Mesenchymal stem cell (in vitro differentiated cells and primary cell): ENCODE measurements around the gene RAPGEF4.
A peak's percentile ranks its signal among the peaks of the same experiment; 100 is the strongest.

Experiments used
- DNase-seq: peaks from one replicate; pipeline ENCODE4 v3.0.0-alpha.2; 2013
- H2AFZ ChIP-seq: one replicate; pipeline ENCODE4 v1.6.1; 2013; ENCODE audit warnings: low read depth, mild to moderate bottlenecking, control low read depth, inconsistent platforms, low read length, moderate library complexity
- H2AK5ac ChIP-seq: 2 replicates; pipeline ENCODE4 v1.6.1; 2013; ENCODE audit warnings: low read length, moderate library complexity, mild to moderate bottlenecking, inconsistent platforms; ENCODE audit not compliant: severe bottlenecking
- H2BK120ac ChIP-seq: one replicate; pipeline ENCODE4 v1.6.1; 2013; ENCODE audit warnings: low read depth, mild to moderate bottlenecking, inconsistent platforms, low read length, moderate library complexity
- H2BK12ac ChIP-seq, 2 experiments: one replicate each; pipeline ENCODE4 v1.6.1; 2013; ENCODE audit warnings: inconsistent platforms in 2 of 2, low read length in 2 of 2, mild to moderate bottlenecking in 2 of 2, moderate library complexity in 2 of 2, control low read depth in 1 of 2
- H2BK15ac ChIP-seq: one replicate; pipeline ENCODE4 v1.6.1; 2013; ENCODE audit warnings: mild to moderate bottlenecking, low read depth, inconsistent platforms; ENCODE audit not compliant: poor library complexity, severe bottlenecking
- H2BK5ac ChIP-seq: 2 replicates; pipeline ENCODE4 v1.6.1; 2013; ENCODE audit warnings: low read depth, mild to moderate bottlenecking, low read length, control low read depth, inconsistent platforms; ENCODE audit not compliant: poor library complexity, severe bottlenecking
- H3K14ac ChIP-seq, 2 experiments: one replicate each; pipeline ENCODE4 v1.6.1; 2013; ENCODE audit warnings: inconsistent platforms in 2 of 2, low read length in 2 of 2, control low read depth in 1 of 2, mild to moderate bottlenecking in 1 of 2, moderate library complexity in 1 of 2
- H3K18ac ChIP-seq, 2 experiments: one replicate each; pipeline ENCODE4 v1.6.1; 2013; ENCODE audit warnings: inconsistent platforms in 2 of 2, low read length in 2 of 2, control low read depth in 1 of 2, low read depth in 1 of 2, mild to moderate bottlenecking in 1 of 2
- H3K23ac ChIP-seq, 2 experiments: one replicate each; pipeline ENCODE4 v1.6.1; 2013; ENCODE audit warnings: inconsistent platforms in 2 of 2, low read length in 2 of 2, mild to moderate bottlenecking in 2 of 2, moderate library complexity in 2 of 2, control low read depth in 1 of 2
- H3K27ac ChIP-seq: 2 replicates; pipeline ENCODE4 v1.5.1; 2013; ENCODE audit warnings: mild to moderate bottlenecking, moderate library complexity, low read length, control low read depth, inconsistent platforms; ENCODE audit not compliant: poor library complexity, severe bottlenecking
- H3K27me3 ChIP-seq, 2 experiments: 2 replicates each; pipeline versions ENCODE4 v1.6.1 to v1.7.0; 2013; ENCODE audit warnings: low read length in 2 of 2, mild to moderate bottlenecking in 2 of 2, moderate library complexity in 2 of 2, control low read depth in 1 of 2, inconsistent platforms in 1 of 2; ENCODE audit not compliant: control insufficient read depth in 1 of 2, insufficient read depth in 1 of 2
- H3K36me3 ChIP-seq, 2 experiments: 2 replicates each; pipeline versions ENCODE4 v1.6.1 to v1.7.0; 2013; ENCODE audit warnings: low read length in 2 of 2, control low read depth in 1 of 2, inconsistent platforms in 1 of 2, low read depth in 1 of 2, mild to moderate bottlenecking in 1 of 2; ENCODE audit not compliant: insufficient read depth in 2 of 2, control insufficient read depth in 1 of 2
- H3K4ac ChIP-seq, 2 experiments: one replicate each; pipeline ENCODE4 v1.6.1; 2013; ENCODE audit warnings: inconsistent platforms in 2 of 2, low read length in 2 of 2, mild to moderate bottlenecking in 2 of 2, moderate library complexity in 2 of 2, control low read depth in 1 of 2, low read depth in 1 of 2
- H3K4me1 ChIP-seq: 2 replicates; pipeline ENCODE4 v1.6.1; 2013; ENCODE audit warnings: low read depth, low read length, control low read depth; ENCODE audit not compliant: control insufficient read depth, insufficient read depth
- H3K4me2 ChIP-seq: 2 replicates; pipeline ENCODE4 v1.6.1; 2013; ENCODE audit warnings: low read length, mild to moderate bottlenecking, inconsistent platforms; ENCODE audit not compliant: poor library complexity, severe bottlenecking
- H3K4me3 ChIP-seq, 2 experiments: 2 replicates each; pipeline versions ENCODE4 v1.5.1 to v1.7.0; 2013; ENCODE audit warnings: low read length in 2 of 2, mild to moderate bottlenecking in 2 of 2, control low read depth in 1 of 2, low read depth in 1 of 2; ENCODE audit not compliant: insufficient read depth in 1 of 2
- H3K79me1 ChIP-seq: replicated peaks from 2 replicates; pipeline ENCODE4 v1.6.1; 2013; ENCODE audit warnings: mild to moderate bottlenecking, control low read depth, low read length, inconsistent platforms; ENCODE audit not compliant: poor library complexity, severe bottlenecking
- H3K9ac ChIP-seq: 2 replicates; pipeline ENCODE4 v1.7.0; 2013; ENCODE audit warnings: mild to moderate bottlenecking, low read length, moderate library complexity
- H3K9me3 ChIP-seq: 2 replicates; pipeline ENCODE4 v1.7.0; 2013; ENCODE audit warnings: mild to moderate bottlenecking, low read length; ENCODE audit not compliant: control insufficient read depth
- H4K8ac ChIP-seq: one replicate; pipeline ENCODE4 v1.6.1; 2013; ENCODE audit warnings: inconsistent platforms, mild to moderate bottlenecking, low read length, moderate library complexity
- H4K91ac ChIP-seq: one replicate; pipeline ENCODE4 v1.6.1; 2013; ENCODE audit warnings: mild to moderate bottlenecking, low read length, inconsistent platforms
- WGBS: methylation state at CpG from one replicate; pipeline ENCODE4 v1.1.7; 2013; ENCODE audit warnings: mixed read lengths; 5-methylcytosine and 5-hydroxymethylcytosine counted together

RAPGEF4 gene

DNA sequence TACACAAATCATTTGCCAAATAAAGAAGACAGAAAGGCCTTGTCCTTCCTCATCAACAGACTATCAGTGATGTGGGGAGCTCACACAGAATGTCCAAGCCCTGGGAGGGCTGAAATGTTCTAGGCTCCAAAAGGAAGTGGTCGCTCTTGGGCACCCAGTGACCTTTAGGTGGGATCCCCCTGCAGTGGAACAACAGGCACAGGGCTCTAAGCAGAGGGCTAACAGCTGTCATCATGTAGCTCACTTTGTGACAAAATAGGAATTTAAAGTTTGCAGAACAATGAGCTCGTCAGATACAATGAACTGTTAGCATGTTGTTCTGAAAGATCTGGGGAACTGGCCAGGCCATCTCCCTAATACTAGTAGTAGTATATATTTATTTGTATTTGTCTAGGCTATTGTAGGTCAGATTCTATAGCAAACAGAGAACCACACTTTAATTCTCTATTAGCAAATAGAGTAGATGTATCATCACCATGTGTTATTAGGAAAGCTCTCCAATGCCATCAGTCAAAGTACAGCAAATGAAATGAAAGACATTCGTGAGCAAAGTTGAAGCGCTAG is 188.5 kb downstream of the RAPGEF4 start:
- Histone ChIP-seq H2AK5ac (no peak overlapping the region), H4K91ac (no peak overlapping the region), H3K23ac (no peak overlapping the region), H3K18ac (no peak overlapping the region), H3K4ac (no peak overlapping the region), H2BK120ac (no peak overlapping the region), H3K4me2 (no peak overlapping the region), H3K27me3 (no peaks in the 10 kb centered on the region), H3K14ac (no peak overlapping the region), H3K79me1 (no peaks in the 10 kb centered on the region), H3K36me3 (no peaks in the 10 kb centered on the region), H4K8ac (no peak overlapping the region), H3K4me3 (no peak overlapping the region), H2AFZ (no peak overlapping the region), H3K9ac (no peak overlapping the region), H3K27ac (no peak overlapping the region), H2BK12ac (no peak overlapping the region), H3K9me3 (no peaks in the 10 kb centered on the region), H2BK5ac (no peak overlapping the region), H2BK15ac (no peak overlapping the region), H3K4me1 (peaks cover 2% of the 10 kb centered on the region)
- WGBS = 98% methylated on average over 4 of the region's 4 CpGs
- DNase-seq = no peak

DNA sequence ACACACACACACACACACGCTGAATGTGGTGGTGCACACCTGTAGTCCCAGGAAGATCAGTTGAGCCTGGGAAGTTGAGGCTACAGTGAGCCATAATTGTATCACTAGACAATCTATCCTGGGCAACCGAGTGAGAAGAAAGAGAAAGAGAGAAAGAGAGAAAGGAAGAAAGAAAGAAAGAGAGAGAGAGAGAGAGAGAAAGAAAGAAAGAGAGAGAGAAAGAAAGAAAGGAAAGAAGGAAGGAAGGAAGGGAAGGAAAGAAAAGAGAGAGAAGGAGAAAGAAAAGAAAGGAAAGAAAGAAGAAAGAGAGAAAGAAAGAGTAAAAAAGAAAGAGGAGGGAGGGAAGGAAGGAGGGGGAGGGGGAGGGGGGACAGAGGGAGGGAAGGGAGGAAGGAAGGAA is 190.0 kb downstream of the RAPGEF4 start:
- H4K91ac ChIP-seq = no peak overlapping the region
- H4K8ac ChIP-seq = no peak overlapping the region
- no peak overlapping the region for H3K14ac ChIP-seq
- no peak overlapping the region for H2BK120ac ChIP-seq
- no peak overlapping the region for H2AK5ac ChIP-seq
- no peak overlapping the region for H3K27ac ChIP-seq
- H3K9ac ChIP-seq = no peak overlapping the region
- no peaks in the 10 kb centered on the region for H3K36me3 ChIP-seq
- no peak overlapping the region for H3K23ac ChIP-seq
- no peaks in the 10 kb centered on the region for H3K27me3 ChIP-seq
- DNase-seq = no peak
- H2BK15ac ChIP-seq = no peak overlapping the region
- H3K4ac ChIP-seq = no peak overlapping the region
- H3K4me1 ChIP-seq = peaks cover 2% of the 10 kb centered on the region
- H3K18ac ChIP-seq = no peak overlapping the region
- H3K4me3 ChIP-seq = no peak overlapping the region
- H2BK12ac ChIP-seq = no peak overlapping the region
- no peak overlapping the region for H2AFZ ChIP-seq
- WGBS = 98% methylated on average over 2 of the region's 2 CpGs
- no peak overlapping the region for H3K4me2 ChIP-seq
- no peaks in the 10 kb centered on the region for H3K9me3 ChIP-seq
- H2BK5ac ChIP-seq = no peak overlapping the region
- no peaks in the 10 kb centered on the region for H3K79me1 ChIP-seq

DNA sequence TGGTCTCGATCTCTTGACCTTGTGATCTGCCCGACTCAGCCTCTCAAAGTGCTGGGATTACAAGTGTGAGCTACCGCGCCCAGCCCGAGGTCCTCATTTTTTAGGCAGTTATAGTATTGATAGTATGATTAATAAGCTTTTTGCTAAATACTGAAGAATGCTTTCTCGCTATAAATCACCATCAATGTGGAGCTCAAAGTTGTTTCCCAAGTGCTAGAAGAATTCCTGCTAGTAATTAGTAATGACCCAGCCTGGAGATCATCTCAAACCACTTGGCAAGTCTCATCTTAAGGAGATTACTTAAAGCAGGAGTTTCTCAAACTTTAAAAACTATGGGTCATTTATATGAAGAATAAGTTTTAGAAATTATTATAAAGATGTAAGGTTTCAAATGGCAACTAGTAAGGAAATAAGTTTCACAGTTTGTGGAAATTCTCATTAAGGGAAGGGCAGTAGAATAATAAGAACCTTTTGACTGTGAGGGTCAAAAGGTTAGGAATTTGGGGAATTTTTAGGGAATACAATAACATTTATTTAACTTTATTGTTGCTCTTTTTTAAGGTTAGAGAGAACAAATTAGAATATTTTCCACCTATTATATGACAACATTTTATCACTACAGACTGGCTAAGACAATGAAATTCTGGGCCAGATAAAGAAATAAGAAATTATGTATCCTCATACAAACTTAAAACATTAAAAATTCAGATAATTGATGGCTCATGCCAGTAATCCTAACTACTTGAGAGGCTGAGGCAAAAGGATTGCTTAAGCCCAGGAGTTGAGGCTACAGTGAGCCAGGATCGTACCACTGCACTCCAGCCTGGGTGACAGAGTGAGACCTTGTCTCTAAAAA is 191.4 kb downstream of the RAPGEF4 start:
- Histone ChIP-seq H2BK15ac (no peak overlapping the region), H2BK12ac (no peak overlapping the region), H3K79me1 (no peaks in the 10 kb centered on the region), H3K4ac (no peak overlapping the region), H4K8ac (no peak overlapping the region), H3K9ac (no peak overlapping the region), H3K23ac (no peak overlapping the region), H3K9me3 (no peaks in the 10 kb centered on the region), H3K4me1 (no peaks in the 10 kb centered on the region), H3K4me2 (no peak overlapping the region), H3K14ac (no peak overlapping the region), H2AK5ac (no peak overlapping the region), H2BK5ac (no peak overlapping the region), H3K4me3 (no peak overlapping the region), H3K27me3 (no peaks in the 10 kb centered on the region), H2AFZ (no peak overlapping the region), H3K36me3 (no peaks in the 10 kb centered on the region), H3K18ac (no peak overlapping the region), H3K27ac (no peak overlapping the region), H4K91ac (no peak overlapping the region), H2BK120ac (no peak overlapping the region)
- WGBS = 90% methylated on average over 6 of the region's 7 CpGs
- no peak for DNase-seq

DNA sequence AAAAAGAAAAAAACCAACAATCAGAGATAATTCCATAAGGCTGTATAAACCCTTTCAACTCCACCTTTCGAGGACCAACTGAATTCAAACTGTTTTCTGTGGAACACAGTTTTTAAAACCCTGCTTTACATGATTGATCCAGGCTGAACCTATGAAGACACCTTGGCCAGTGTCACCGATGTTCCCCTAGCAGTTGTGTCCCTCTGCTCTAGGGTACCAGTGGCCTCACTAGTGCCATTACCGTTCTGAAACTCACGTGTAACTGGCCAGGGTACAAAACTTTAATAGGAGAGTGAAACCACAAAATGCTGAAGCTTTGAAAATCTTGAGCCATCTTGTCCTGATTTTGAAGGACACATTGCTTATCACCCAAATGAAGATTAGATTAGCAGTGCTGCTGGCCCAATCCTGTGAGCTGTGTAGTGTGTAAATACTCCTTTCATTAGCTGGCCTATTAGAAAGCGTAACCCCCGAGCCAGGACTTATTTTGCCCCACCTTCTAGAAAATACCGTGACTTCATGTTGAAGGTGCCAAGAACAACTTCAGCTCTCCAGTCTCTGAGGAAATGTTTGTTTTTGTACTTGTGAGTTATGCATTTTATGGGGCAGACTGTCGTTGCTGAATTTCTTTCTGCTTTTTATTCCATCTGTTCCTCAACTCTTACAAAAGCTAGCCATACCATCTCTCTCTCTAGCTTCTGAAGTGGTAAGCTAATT is 192.2 kb downstream of the RAPGEF4 start:
- H3K27me3 ChIP-seq = no peaks in the 10 kb centered on the region
- peak overlapping the region; percentile 19 to 56 for H3K18ac ChIP-seq
- H2BK120ac ChIP-seq = no peak overlapping the region
- H2BK5ac ChIP-seq = no peak overlapping the region
- no peaks in the 10 kb centered on the region for H3K4me1 ChIP-seq
- H2BK12ac ChIP-seq = peak overlapping the region in 1 of 2 experiments; percentile 49
- H3K79me1 ChIP-seq = no peaks in the 10 kb centered on the region
- H2BK15ac ChIP-seq = no peak overlapping the region
- no peak for DNase-seq
- no peaks in the 10 kb centered on the region for H3K36me3 ChIP-seq
- H3K23ac ChIP-seq = no peak overlapping the region
- H2AFZ ChIP-seq = peak overlapping the region; percentile 32
- peak overlapping the region; percentile 93 for H2AK5ac ChIP-seq
- H3K4me2 ChIP-seq = no peak overlapping the region
- no peak overlapping the region for H4K8ac ChIP-seq
- peak overlapping the region in 1 of 2 experiments; percentile 44 for H3K4me3 ChIP-seq
- no peak overlapping the region for H4K91ac ChIP-seq
- H3K27ac ChIP-seq = no peak overlapping the region
- H3K9ac ChIP-seq = peak overlapping the region; percentile 39
- H3K9me3 ChIP-seq = no peaks in the 10 kb centered on the region
- 81% methylated on average over 6 of the region's 8 CpGs for WGBS
- H3K4ac ChIP-seq = no peak overlapping the region
- peak overlapping the region in 1 of 2 experiments; percentile 59 for H3K14ac ChIP-seq
